ENCODE measurements around the gene SPPL3. TPM values are rescaled to one million over a fixed set of nuclear protein-coding genes. Genes with fewer than 3 reads are reported as not detected.

SPPL3 gene
- total and polyA plus RNA-seq, 4 donors, result 7.4 to 12.6 (median 8.7) TPM

DNA sequence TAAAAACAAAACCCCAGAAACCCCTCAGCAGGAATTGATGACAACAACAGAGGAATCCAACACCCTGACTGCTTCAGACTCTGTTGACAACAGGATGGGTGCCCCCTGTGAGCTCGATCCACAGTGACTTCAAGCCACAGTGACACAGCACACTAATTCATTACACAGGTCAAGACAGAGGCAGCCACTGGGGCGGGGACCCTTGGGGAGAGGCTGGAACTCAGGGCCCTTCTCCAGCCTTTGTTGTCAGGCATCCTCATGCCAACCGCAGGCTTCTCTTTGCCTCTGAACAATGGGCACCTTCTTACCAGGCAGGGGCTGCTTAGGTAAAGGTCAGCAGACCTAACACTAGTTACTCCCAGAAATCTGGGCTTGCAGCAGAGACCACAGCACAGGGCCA, 140.9 kb downstream of the SPPL3 start:
- no peaks in the 10 kb centered on the region for H3K4me1 ChIP-seq (ENCODE audit: control insufficient read depth in 4 of 4, insufficient read depth in 4 of 4, low read length in 3 of 4)
- no peak overlapping the region for H3K27ac ChIP-seq (ENCODE audit: low read depth in 1 of 2, low read length in 2 of 2)
- H3K9me3 ChIP-seq (ENCODE audit: control insufficient read depth in 4 of 4, low read length in 3 of 4), result no peaks in the 10 kb centered on the region
- no peak for DNase-seq (ENCODE audit: low spot score)
- TF ChIP-seq HNF4G (IDR thresholded peaks at IDR 0.05), result no peak
- no peak for TF ChIP-seq JUND (IDR thresholded peaks at IDR 0.05)
- no peak for TF ChIP-seq GABPA (IDR thresholded peaks at IDR 0.05 in 1 of 2, conservative IDR thresholded peaks at IDR 0.05 in 1 of 2)
- no peak for TF ChIP-seq RAD21 (IDR thresholded peaks at IDR 0.05)
- TF ChIP-seq FOXA2 (IDR thresholded peaks at IDR 0.05), result no peak
- TF ChIP-seq NR2F2 (IDR thresholded peaks at IDR 0.05), result no peak
- no peak for TF ChIP-seq MAX (IDR thresholded peaks at IDR 0.05)
- TF ChIP-seq, protein P1, sequence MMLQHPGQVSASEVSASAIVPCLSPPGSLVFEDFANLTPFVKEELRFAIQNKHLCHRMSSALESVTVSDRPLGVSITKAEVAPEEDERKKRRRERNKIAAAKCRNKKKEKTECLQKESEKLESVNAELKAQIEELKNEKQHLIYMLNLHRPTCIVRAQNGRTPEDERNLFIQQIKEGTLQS (IDR thresholded peaks at IDR 0.05), result no peak
- TF ChIP-seq TAF1 (conservative IDR thresholded peaks at IDR 0.05), result no peak
- TF ChIP-seq FOXA1 (IDR thresholded peaks at IDR 0.05), result no peak
- no peak for TF ChIP-seq YY1 (IDR thresholded peaks at IDR 0.05)
- no peak for TF ChIP-seq HNF4A (conservative IDR thresholded peaks at IDR 0.05)
- TF ChIP-seq CTCF (IDR thresholded peaks at IDR 0.05; ENCODE audit: low read depth, low read length, missing input control), result no peak
- TF ChIP-seq, protein P2, sequence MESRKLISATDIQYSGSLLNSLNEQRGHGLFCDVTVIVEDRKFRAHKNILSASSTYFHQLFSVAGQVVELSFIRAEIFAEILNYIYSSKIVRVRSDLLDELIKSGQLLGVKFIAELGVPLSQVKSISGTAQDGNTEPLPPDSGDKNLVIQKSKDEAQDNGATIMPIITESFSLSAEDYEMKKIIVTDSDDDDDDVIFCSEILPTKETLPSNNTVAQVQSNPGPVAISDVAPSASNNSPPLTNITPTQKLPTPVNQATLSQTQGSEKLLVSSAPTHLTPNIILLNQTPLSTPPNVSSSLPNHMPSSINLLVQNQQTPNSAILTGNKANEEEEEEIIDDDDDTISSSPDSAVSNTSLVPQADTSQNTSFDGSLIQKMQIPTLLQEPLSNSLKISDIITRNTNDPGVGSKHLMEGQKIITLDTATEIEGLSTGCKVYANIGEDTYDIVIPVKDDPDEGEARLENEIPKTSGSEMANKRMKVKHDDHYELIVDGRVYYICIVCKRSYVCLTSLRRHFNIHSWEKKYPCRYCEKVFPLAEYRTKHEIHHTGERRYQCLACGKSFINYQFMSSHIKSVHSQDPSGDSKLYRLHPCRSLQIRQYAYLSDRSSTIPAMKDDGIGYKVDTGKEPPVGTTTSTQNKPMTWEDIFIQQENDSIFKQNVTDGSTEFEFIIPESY (IDR thresholded peaks at IDR 0.05), result no peak
- TF ChIP-seq, protein P3, sequence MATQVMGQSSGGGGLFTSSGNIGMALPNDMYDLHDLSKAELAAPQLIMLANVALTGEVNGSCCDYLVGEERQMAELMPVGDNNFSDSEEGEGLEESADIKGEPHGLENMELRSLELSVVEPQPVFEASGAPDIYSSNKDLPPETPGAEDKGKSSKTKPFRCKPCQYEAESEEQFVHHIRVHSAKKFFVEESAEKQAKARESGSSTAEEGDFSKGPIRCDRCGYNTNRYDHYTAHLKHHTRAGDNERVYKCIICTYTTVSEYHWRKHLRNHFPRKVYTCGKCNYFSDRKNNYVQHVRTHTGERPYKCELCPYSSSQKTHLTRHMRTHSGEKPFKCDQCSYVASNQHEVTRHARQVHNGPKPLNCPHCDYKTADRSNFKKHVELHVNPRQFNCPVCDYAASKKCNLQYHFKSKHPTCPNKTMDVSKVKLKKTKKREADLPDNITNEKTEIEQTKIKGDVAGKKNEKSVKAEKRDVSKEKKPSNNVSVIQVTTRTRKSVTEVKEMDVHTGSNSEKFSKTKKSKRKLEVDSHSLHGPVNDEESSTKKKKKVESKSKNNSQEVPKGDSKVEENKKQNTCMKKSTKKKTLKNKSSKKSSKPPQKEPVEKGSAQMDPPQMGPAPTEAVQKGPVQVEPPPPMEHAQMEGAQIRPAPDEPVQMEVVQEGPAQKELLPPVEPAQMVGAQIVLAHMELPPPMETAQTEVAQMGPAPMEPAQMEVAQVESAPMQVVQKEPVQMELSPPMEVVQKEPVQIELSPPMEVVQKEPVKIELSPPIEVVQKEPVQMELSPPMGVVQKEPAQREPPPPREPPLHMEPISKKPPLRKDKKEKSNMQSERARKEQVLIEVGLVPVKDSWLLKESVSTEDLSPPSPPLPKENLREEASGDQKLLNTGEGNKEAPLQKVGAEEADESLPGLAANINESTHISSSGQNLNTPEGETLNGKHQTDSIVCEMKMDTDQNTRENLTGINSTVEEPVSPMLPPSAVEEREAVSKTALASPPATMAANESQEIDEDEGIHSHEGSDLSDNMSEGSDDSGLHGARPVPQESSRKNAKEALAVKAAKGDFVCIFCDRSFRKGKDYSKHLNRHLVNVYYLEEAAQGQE (IDR thresholded peaks at IDR 0.05), result no peak
- TF ChIP-seq EGR1 (IDR thresholded peaks at IDR 0.05; ENCODE audit: low read depth in 2 of 2), result no peak
- TF ChIP-seq SP1 (IDR thresholded peaks at IDR 0.05), result no peak
- H3K27me3 ChIP-seq (ENCODE audit: control insufficient read depth in 4 of 4, insufficient read depth in 4 of 4, low read length in 3 of 4), result no peaks in the 10 kb centered on the region
- no peak overlapping the region for H3K9ac ChIP-seq (ENCODE audit: low read depth in 1 of 2, low read length in 2 of 2)
- 95% methylated on average over 3 of the region's 3 CpGs for WGBS
- H3K4me3 ChIP-seq (ENCODE audit: low read depth in 1 of 3, low read length in 3 of 3), result no peak overlapping the region
- H3K36me3 ChIP-seq (ENCODE audit: control insufficient read depth in 4 of 4, insufficient read depth in 3 of 4, low read depth in 1 of 4, low read length in 3 of 4), result peaks cover 18 to 54% (median 33%) of the 10 kb centered on the region in 4 donors

DNA sequence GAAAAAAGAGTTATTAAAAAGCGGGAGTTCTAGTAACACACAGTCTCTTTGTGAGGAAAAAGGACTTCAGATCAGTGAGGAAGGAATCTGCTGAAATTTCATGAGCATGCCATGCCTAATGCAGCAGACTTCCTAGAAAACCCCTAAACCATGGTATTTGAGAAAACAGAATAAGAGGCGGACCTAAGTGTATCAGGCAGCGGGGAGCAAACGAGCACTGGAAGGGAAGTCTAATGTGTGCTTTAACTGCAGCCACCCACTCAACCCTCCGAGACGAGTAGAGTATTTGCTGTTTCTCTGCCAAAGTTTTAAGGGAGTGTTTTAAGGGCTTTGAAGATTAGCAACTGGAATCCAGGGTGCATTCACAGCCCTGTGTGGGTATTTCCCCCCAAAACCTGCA, 142.1 kb downstream of the SPPL3 start:
- no peaks in the 10 kb centered on the region for H3K4me1 ChIP-seq (ENCODE audit: control insufficient read depth in 4 of 4, insufficient read depth in 4 of 4, low read length in 3 of 4)
- H3K27me3 ChIP-seq (ENCODE audit: control insufficient read depth in 4 of 4, insufficient read depth in 4 of 4, low read length in 3 of 4), result no peaks in the 10 kb centered on the region
- H3K4me3 ChIP-seq (ENCODE audit: low read depth in 1 of 3, low read length in 3 of 3), result no peak overlapping the region
- no peak for DNase-seq (ENCODE audit: low spot score)
- no peak overlapping the region for H3K27ac ChIP-seq (ENCODE audit: low read depth in 1 of 2, low read length in 2 of 2)
- peaks cover 14 to 42% (median 24%) of the 10 kb centered on the region in 4 donors for H3K36me3 ChIP-seq (ENCODE audit: control insufficient read depth in 4 of 4, insufficient read depth in 3 of 4, low read depth in 1 of 4, low read length in 3 of 4)
- WGBS, result 82% methylated on average over 6 of the region's 6 CpGs
- H3K9me3 ChIP-seq (ENCODE audit: control insufficient read depth in 4 of 4, low read length in 3 of 4), result no peaks in the 10 kb centered on the region
- no peak overlapping the region for H3K9ac ChIP-seq (ENCODE audit: low read depth in 1 of 2, low read length in 2 of 2)
- TF ChIP-seq HNF4A (conservative IDR thresholded peaks at IDR 0.05) (no peak), FOXA2 (IDR thresholded peaks at IDR 0.05) (no peak), HNF4G (IDR thresholded peaks at IDR 0.05) (no peak), GABPA (IDR thresholded peaks at IDR 0.05 in 1 of 2, conservative IDR thresholded peaks at IDR 0.05 in 1 of 2) (no peak), CTCF (IDR thresholded peaks at IDR 0.05; ENCODE audit: low read depth, low read length, missing input control) (no peak), TAF1 (conservative IDR thresholded peaks at IDR 0.05) (no peak), RXRA (IDR thresholded peaks at IDR 0.05) (no peak), NR2F2 (IDR thresholded peaks at IDR 0.05) (no peak)
- TF ChIP-seq, protein P3 (IDR thresholded peaks at IDR 0.05), result no peak
- TF ChIP-seq, protein P1 (IDR thresholded peaks at IDR 0.05), result no peak

Data from liver (tissue), 9 donors.